ENCODE measurements around the gene LRRC31.
A peak's percentile ranks its signal among the peaks of the same experiment; 100 is the strongest.

Gene LRRC31

DNA sequence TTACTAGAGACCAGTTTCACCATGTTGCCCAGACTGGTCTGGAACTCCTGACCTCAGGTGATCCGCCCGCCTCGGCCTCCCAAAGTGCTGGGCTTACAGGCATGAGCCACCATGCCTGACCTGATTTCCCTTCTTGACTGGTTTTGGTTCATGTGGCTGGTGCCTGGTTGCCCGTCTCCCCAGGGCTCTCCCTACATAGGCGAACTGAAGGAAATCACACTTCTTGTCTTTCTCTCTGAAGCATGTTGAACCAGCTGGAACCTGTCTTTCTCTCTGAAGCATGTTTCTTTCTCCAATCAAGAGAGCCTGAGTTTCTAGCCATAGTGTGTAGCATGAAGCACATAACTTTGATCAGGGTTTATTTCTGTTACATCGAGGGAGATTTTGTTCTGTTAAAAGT lies 25.3 kb upstream of the LRRC31 start:
- Histone ChIP-seq H3K9me3 (replicated peaks in 1 of 11) (peaks cover 0 to 5% (median 0%) of the 10 kb centered on the region in 11 experiments; a peak in 1 of 22 replicates), H3K27ac (no peak overlapping the region), H3K9ac (no peak overlapping the region), H3K27me3 (no peaks in the 10 kb centered on the region), H3K4me2 (peak overlapping the region in 7 of 11 experiments; percentile 19 to 60 (median 49); a peak in 10 of 22 replicates), H4K20me1 (no peaks in the 10 kb centered on the region), H3K36me3 (no peaks in the 10 kb centered on the region), H3K4me3 (no peak overlapping the region), H3K4me1 (peaks cover 0 to 14% (median 8%) of the 10 kb centered on the region in 10 experiments; a peak in 9 of 20 replicates)
- no peak for TF ChIP-seq Cebpa-rat (IDR thresholded peaks at IDR 0.05)

DNA sequence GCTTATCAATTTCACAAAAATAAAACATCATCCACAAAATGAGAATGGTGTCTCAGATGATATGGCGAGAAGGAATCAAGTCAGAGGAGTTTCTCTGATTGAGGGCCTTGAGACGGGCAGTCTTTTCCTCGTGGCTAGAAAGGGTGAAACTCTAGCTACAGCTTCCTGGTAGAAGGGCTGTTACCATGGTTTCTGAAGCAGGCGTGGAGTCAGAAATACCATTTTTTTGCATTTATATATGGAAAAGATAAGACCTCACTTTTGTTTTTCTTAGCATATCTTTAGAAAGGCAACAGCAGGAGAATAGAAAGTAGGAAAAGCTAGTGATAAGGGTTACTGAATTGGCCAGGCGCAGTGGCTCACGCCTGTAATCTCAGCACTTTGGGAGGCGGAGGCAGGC lies 24.4 kb upstream of the LRRC31 start:
- H4K20me1 ChIP-seq = no peaks in the 10 kb centered on the region
- no peak overlapping the region for H3K4me2 ChIP-seq
- H3K9me3 ChIP-seq (replicated peaks in 1 of 11) = no peaks in the 10 kb centered on the region
- TF ChIP-seq Cebpa-rat (IDR thresholded peaks at IDR 0.05) = no peak
- no peaks in the 10 kb centered on the region for H3K27me3 ChIP-seq
- no peaks in the 10 kb centered on the region for H3K36me3 ChIP-seq
- no peak overlapping the region for H3K27ac ChIP-seq
- H3K4me1 ChIP-seq = peaks cover 0 to 14% (median 8%) of the 10 kb centered on the region in 10 experiments; a peak in 9 of 20 replicates
- no peak overlapping the region for H3K9ac ChIP-seq
- no peak overlapping the region for H3K4me3 ChIP-seq

DNA sequence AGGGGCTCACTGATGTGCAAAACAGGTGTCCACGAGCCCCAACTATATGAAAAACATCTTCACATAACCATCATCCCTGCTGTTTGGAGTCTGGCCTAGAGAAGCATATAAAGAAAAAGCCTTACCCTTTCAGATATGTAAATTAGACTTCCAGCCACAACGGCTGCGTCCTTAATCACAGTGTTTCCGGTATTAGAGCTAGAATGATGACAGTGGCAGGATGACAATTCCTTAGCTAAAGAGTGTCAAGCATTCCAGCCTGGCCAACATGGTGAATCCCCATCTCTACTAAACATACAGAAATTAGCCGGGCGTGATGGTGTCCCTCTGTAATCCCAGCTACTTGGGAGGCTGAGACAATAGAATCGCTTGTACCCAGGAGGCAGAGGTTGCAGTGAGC lies 22.2 kb upstream of the LRRC31 start:
- H3K4me2 ChIP-seq = no peak overlapping the region
- TF ChIP-seq Cebpa-rat (IDR thresholded peaks at IDR 0.05) = no peak

DNA sequence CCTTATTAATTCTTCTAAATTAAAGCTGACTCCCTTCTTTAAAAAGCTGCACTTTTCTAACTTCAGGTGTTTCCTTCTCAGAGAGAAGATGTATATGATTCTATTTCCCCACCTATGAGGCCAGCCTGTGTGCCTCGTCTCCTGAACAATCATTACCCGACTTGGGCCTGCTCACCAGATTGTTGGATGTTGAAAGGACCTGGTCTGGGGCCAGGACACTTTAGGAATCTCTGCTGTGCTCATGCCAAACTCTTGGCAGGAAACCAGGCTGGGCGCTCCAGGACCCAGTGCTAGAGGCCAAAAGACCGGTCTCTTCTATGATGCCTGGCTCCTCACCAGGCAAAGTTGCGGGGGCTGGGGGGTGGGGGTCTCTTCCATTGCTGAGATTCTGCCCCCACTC lies 16.9 kb upstream of the LRRC31 start:
- no peak overlapping the region for H3K27ac ChIP-seq
- H3K4me3 ChIP-seq = no peak overlapping the region
- no peaks in the 10 kb centered on the region for H3K36me3 ChIP-seq
- no peak overlapping the region for H3K9ac ChIP-seq
- no peaks in the 10 kb centered on the region for H4K20me1 ChIP-seq
- 0 out of 22 replicates have a peak, but pooled peaks cover 0 to 3% (median 0%) of the 10 kb centered on the region in 11 experiments for H3K9me3 ChIP-seq (replicated peaks in 1 of 11)
- H3K4me1 ChIP-seq = no peaks in the 10 kb centered on the region
- no peak overlapping the region for H3K4me2 ChIP-seq
- no peak for TF ChIP-seq Cebpa-rat (IDR thresholded peaks at IDR 0.05)
- H3K27me3 ChIP-seq = no peaks in the 10 kb centered on the region

More for the DNA sequence above, 22.2 kb upstream of the LRRC31 start:
- Histone ChIP-seq H3K9ac (no peak overlapping the region), H3K4me1 (peaks cover 0 to 14% (median 8%) of the 10 kb centered on the region in 10 experiments; a peak in 9 of 20 replicates), H3K9me3 (replicated peaks in 1 of 11) (no peaks in the 10 kb centered on the region), H3K27me3 (no peaks in the 10 kb centered on the region), H3K4me3 (no peak overlapping the region), H3K36me3 (no peaks in the 10 kb centered on the region), H4K20me1 (no peaks in the 10 kb centered on the region), H3K27ac (no peak overlapping the region)

DNA sequence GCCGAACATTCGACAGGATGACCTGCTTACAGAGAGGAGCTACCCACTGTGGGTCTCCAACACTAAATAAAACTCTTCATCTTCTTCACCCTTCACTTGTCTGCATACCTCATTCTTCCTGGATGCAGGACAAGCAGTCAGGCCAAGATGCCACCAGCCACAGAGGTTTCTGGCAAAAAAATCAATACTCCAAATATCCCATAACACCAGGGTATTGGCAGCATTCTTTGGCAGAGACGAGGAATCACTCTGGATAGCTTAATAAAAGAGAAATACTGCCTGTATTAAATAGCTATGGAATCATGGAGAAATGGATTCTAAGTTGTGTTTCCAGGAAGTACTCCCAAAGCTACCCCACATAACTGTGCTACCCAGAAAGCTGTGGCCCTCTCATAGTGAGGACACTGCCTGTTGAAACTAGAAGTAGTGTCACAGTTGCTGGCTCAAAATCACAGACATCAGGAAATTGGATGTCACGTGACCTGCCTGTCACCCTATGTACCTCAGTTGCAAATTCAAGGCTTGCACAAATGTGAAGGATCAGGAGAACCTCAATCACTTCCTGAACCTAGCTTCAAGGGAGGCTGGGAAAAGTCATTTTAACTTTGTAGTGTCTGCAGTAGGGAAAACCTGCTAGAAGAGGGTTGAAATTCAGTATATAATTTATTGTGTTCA lies 11.0 kb upstream of the LRRC31 start:
- Histone ChIP-seq H3K4me1 (peaks cover 9 to 22% (median 14%) of the 10 kb centered on the region in 10 experiments; a peak in 19 of 20 replicates), H3K27ac (no peak overlapping the region), H3K36me3 (no peaks in the 10 kb centered on the region), H4K20me1 (no peaks in the 10 kb centered on the region), H3K27me3 (no peaks in the 10 kb centered on the region), H3K4me2 (no peak overlapping the region), H3K9me3 (replicated peaks in 1 of 11) (peaks cover 9 to 23% (median 15%) of the 10 kb centered on the region in 11 experiments; a peak in 19 of 22 replicates), H3K4me3 (no peak overlapping the region), H3K9ac (no peak overlapping the region)
- TF ChIP-seq Cebpa-rat (IDR thresholded peaks at IDR 0.05) = no peak

DNA sequence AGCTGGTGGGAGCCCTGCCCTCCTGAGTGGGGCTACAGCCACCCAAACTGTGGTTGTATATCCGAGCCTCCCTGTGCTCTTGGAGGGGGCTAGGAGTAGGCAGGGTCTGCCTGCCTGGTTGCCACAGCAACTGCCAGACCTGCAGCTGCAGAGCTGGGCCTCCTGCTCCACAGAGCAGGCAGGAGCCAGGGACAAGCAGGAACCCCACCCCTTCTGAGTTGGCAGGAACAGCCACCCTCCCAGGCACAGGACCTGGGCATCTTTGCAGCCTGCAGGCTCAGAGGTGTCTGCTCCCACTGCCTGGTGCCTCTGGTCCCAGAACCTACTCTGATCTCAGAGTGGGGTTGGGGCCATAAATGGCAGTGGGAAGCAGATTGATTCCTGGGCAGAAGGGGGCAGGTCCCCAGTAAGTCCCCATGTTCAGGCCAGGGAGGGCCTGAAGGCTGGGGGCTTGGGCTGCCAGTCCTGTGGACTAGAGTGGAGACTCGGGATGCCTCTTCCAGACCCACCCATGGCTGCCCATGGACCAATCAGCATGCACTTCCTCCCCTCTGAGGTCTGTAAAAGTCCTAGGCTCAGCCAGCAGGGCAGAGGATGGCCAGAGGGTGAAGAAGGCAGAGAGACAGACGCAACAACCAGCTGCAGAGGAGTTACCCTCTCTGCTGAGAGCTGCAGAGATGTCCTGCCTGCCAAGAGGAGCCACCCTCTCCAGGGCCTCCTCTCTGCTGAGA lies 10.3 kb upstream of the LRRC31 start:
- TF ChIP-seq Cebpa-rat (IDR thresholded peaks at IDR 0.05) = no peak
- Histone ChIP-seq H3K27ac (no peak overlapping the region), H3K4me3 (no peak overlapping the region), H3K9me3 (replicated peaks in 1 of 11) (peaks cover 14 to 30% (median 21%) of the 10 kb centered on the region in 11 experiments; a peak in 20 of 22 replicates), H3K27me3 (no peaks in the 10 kb centered on the region), H3K36me3 (no peaks in the 10 kb centered on the region), H3K4me1 (peaks cover 9 to 28% (median 18%) of the 10 kb centered on the region in 10 experiments; a peak in 19 of 20 replicates), H3K4me2 (no peak overlapping the region), H4K20me1 (no peaks in the 10 kb centered on the region), H3K9ac (no peak overlapping the region)

DNA sequence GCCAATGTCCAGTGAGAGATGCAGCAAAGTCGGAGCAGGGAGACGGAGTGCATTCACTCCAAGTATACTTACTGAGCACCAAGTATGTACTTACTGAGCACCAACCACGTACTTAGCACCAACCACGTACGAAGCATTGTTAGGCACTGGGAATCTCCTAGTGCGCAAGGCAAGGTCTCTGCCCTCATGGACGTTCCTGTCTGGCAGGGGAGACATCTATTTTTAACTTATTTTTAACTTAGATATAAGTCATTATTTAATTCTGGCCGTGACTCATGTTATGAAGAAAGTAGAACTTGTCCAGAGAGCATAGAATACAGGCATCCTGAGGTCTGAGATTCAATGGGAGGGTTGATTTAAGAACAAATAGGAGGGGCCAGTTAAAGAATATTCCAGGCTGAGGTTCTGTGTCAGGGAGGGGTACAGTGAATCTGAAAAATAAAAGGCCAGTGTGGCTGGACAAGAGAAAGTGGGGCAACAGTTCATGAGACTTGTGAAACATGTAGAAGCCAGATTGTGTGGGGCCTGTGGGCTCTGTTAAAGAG lies 9.3 kb upstream of the LRRC31 start:
- peaks cover 14 to 37% (median 24%) of the 10 kb centered on the region in 11 experiments; a peak in 20 of 22 replicates for H3K9me3 ChIP-seq (replicated peaks in 1 of 11)
- no peaks in the 10 kb centered on the region for H4K20me1 ChIP-seq
- no peak overlapping the region for H3K9ac ChIP-seq
- no peak overlapping the region for H3K4me2 ChIP-seq
- TF ChIP-seq Cebpa-rat (IDR thresholded peaks at IDR 0.05) = no peak
- no peaks in the 10 kb centered on the region for H3K27me3 ChIP-seq
- H3K36me3 ChIP-seq = no peaks in the 10 kb centered on the region
- H3K4me3 ChIP-seq = no peak overlapping the region
- H3K4me1 ChIP-seq = peaks cover 9 to 28% (median 18%) of the 10 kb centered on the region in 10 experiments; a peak in 19 of 20 replicates
- no peak overlapping the region for H3K27ac ChIP-seq

DNA sequence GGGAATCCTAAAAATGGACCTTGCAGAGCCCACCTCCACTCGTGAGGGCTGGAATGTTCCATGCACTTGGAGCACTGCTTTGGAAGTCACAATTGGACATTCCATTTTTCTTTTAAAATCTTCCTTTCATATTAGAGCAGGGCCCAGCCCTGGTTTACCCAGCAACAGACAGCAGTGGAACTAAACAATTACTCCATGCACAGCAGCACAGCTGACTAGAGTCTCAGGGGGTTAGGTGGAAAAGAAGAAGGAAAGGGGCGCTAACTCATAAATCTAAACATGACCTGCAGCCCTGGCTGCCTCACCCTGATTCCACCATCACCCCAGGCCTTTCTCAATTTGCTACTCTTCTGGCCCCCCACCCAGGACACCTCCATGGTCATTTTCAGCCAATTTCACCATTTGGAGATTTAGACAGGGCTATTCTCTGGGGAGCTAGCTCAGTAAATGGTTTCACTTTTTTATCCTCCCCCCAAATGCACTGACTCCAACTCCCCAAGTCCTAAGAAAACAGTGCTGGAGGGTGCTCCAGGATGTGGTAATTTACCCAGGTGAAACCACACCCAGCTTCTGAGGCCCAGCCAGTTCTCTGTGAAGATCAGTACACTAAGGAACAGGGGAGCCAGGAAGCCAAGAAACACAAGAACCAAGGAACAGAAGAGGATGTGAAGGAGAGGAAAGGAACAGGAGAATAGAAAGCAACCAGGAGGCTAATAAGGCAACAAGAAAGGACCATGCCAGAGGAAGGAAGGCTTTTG lies 1.6 kb upstream of the LRRC31 start:
- H3K27me3 ChIP-seq = no peaks in the 10 kb centered on the region
- H4K20me1 ChIP-seq = no peaks in the 10 kb centered on the region
- no peak overlapping the region for H3K4me3 ChIP-seq
- H3K27ac ChIP-seq = no peak overlapping the region
- H3K9me3 ChIP-seq (replicated peaks in 1 of 11) = peaks cover 5 to 17% (median 8%) of the 10 kb centered on the region in 11 experiments; a peak in 18 of 22 replicates
- H3K36me3 ChIP-seq = no peaks in the 10 kb centered on the region
- peaks cover 10 to 37% (median 20%) of the 10 kb centered on the region in 10 experiments for H3K4me1 ChIP-seq
- H3K9ac ChIP-seq = no peak overlapping the region
- TF ChIP-seq Cebpa-rat (IDR thresholded peaks at IDR 0.05) = no peak
- H3K4me2 ChIP-seq = peak overlapping the region; percentile 4 to 74 (median 58); a peak in 20 of 22 replicates

DNA sequence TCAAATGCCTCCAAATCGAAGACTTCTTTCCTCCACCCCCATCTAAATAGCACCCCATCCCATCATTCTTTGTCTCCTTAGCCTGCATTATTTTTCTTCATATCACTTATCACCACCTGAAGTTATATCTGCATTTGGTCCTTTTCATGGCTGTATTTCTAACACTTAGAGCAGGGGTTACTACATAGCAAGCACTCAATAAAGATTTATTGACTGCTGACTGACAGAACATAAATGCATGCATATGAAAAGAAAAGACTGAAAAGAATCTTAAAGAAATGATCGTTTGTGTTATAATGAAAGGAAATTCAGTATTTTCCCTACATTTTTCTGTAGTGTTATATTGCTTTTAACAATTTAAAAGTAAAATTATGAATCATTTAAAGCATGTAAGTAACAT lies 1.4 kb downstream of the LRRC31 start:
- Histone ChIP-seq H4K20me1 (no peaks in the 10 kb centered on the region), H3K4me2 (no peak overlapping the region), H3K36me3 (no peaks in the 10 kb centered on the region), H3K9me3 (replicated peaks in 1 of 11) (no peaks in the 10 kb centered on the region), H3K27me3 (no peaks in the 10 kb centered on the region), H3K27ac (no peak overlapping the region), H3K4me1 (peaks cover 14 to 37% (median 25%) of the 10 kb centered on the region in 10 experiments), H3K9ac (no peak overlapping the region), H3K4me3 (no peak overlapping the region)
- TF ChIP-seq Cebpa-rat (IDR thresholded peaks at IDR 0.05) = no peak

Data from BLaER1 treated with 17β-estradiol and CSF1 and Interleukin-3, amounts not matched to agents 10 nM and 100 nM (cell line).